Breast epithelium (tissue), 4 donors: ENCODE measurements around the gene NOL6. TPM values are rescaled to one million over a fixed set of nuclear protein-coding genes. Genes with fewer than 3 reads are reported as not detected.
"Not testable (repeated sequence)": the region's sequence is repeated elsewhere in the genome, so short reads cannot be mapped to it uniquely, and the experiment has no call there.

Experiments used
- DNase-seq, 2 donors: peaks; one replicate each; pipeline ENCODE4 v3.0.0-alpha.2; 2019; ENCODE audit warnings: low spot score in 2 of 2
- H3K27ac ChIP-seq, 2 donors: fragments of 200-600 bp; sonication (generic) in 1 of 2; one replicate each; pipeline ENCODE4 v1.5.1; 2016 to 2019; ENCODE audit warnings: mild to moderate bottlenecking in 1 of 2
- H3K27me3 ChIP-seq, 2 donors: fragments of 200-600 bp; sonication (generic) in 1 of 2; one replicate each; pipeline versions ENCODE4 v1.5.1 to v1.6.0; 2017 to 2019; ENCODE audit warnings: control low read depth in 1 of 2, mild to moderate bottlenecking in 1 of 2
- H3K36me3 ChIP-seq: fragments of 200-600 bp; one replicate; pipeline ENCODE4 v1.5.1; 2019
- H3K4me1 ChIP-seq, 2 donors: fragments of 200-600 bp; sonication (generic); one replicate each; pipeline ENCODE4 v1.5.1; 2016 to 2019; ENCODE audit warnings: control low read depth in 1 of 2
- H3K4me3 ChIP-seq, 3 donors: fragments of 200-600 bp; sonication (generic); 1 replicate in 2 of 3; 2 replicates in 1 of 3; pipeline ENCODE4 v1.5.1; 2016 to 2019; ENCODE audit warnings: mild to moderate bottlenecking in 3 of 3, moderate library complexity in 2 of 3
- H3K9me3 ChIP-seq, 2 donors: fragments of 200-600 bp; sonication (generic) in 1 of 2; one replicate each; pipeline ENCODE4 v1.5.1; 2016 to 2019; ENCODE audit warnings: control low read depth in 1 of 2
- POLR2A ChIP-seq: fragments of 450-650 bp; IDR thresholded peaks from one replicate; pipeline ENCODE4 v1.6.1; 2016; ENCODE audit warnings: antibody characterized with exemption, mild to moderate bottlenecking, moderate library complexity
- POLR2AphosphoS5 ChIP-seq, 3 donors: sonication (generic); formaldehyde crosslinking; IDR thresholded peaks; one replicate each; pipeline ENCODE4 v1.6.1; 2017; ENCODE audit warnings: antibody characterized with exemption in 3 of 3
- intact Hi-C: fragments of 100-400 bp; cut with DNase I; formaldehyde crosslinking; loops from one replicate; pipeline ENCODE4 v1.15.1; 2023; ENCODE audit warnings: low total_unique reads
- total RNA-seq, 3 donors: library from RNA; depleted of rRNA; stranded (reverse); fragments of >200 nt; gene quantifications; one replicate each; pipeline ENCODE4 v1.1.0, GENCODE V29; 2016
- TF ChIP-seq, protein P1 (sequence below), 3 donors: fragments of 450-650 bp; IDR thresholded peaks; one replicate each; pipeline ENCODE4 v1.5.1; 2016 to 2017; ENCODE audit warnings: antibody characterized with exemption in 3 of 3, mild to moderate bottlenecking in 3 of 3, moderate library complexity in 3 of 3

NOL6 gene
- total RNA-seq, 3 donors from 2014 or later, result 14.2 to 23.9 (median 22.3) TPM

DNA sequence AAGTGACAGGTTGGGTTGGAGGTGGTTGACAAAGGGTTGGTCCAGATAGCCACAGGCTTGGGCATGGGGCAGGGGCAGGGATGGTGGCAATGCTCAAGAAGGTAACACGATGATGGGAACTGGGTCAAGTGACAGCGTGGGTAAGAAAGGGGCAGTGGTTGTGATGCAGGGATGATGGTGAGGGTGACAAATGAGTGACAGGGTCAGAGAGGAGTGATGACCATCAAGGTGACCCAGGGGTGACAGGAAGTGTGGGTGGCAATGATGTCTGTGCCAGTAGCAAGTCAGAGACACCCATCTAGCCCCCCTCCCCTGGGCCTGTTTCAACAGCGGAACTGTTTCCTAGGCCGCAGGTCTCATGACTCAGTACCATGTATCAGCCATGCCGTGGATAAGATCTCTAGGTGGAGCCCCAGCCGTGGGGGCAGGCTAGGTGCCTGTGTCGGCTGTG, 46.9 kb downstream of the NOL6 start:
- Histone ChIP-seq H3K27me3 (no peaks in the 10 kb centered on the region), H3K36me3 (no peaks in the 10 kb centered on the region), H3K27ac (no peak overlapping the region), H3K4me3 (no peak overlapping the region), H3K9me3 (no peaks in the 10 kb centered on the region), H3K4me1 (peaks cover 0 to 5% of the 10 kb centered on the region in 2 donors)
- intact Hi-C loops, result no loop called here
- no peak for DNase-seq
- TF ChIP-seq POLR2A (no peak), POLR2AphosphoS5 (IDR thresholded peaks at IDR 0.05) (no peak)
- TF ChIP-seq, protein P1, sequence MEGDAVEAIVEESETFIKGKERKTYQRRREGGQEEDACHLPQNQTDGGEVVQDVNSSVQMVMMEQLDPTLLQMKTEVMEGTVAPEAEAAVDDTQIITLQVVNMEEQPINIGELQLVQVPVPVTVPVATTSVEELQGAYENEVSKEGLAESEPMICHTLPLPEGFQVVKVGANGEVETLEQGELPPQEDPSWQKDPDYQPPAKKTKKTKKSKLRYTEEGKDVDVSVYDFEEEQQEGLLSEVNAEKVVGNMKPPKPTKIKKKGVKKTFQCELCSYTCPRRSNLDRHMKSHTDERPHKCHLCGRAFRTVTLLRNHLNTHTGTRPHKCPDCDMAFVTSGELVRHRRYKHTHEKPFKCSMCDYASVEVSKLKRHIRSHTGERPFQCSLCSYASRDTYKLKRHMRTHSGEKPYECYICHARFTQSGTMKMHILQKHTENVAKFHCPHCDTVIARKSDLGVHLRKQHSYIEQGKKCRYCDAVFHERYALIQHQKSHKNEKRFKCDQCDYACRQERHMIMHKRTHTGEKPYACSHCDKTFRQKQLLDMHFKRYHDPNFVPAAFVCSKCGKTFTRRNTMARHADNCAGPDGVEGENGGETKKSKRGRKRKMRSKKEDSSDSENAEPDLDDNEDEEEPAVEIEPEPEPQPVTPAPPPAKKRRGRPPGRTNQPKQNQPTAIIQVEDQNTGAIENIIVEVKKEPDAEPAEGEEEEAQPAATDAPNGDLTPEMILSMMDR (IDR thresholded peaks at IDR 0.05), result no peak

DNA sequence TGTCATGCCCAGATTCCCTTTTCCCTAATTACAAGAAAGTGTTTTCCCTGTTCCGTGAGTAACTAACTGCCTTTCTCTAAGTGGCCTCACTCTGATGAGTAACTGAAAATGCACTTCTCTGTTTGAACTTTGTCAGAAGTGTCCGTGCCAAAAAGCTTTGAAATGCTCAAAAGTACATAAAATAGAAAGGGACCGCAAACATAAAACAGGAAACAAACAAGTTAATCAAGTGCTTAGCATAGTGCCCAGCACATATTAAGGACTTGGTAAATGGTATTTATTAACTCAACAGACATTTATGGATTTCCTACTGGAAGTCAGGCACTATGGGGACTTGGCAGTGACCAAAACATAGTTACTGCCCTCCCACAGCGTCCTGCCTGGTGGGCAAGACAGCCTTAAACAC, 48.6 kb downstream of the NOL6 start:
- Histone ChIP-seq H3K36me3 (no peaks in the 10 kb centered on the region), H3K4me3 (no peak overlapping the region), H3K4me1 (no peaks in the 10 kb centered on the region), H3K9me3 (no peaks in the 10 kb centered on the region), H3K27ac (peak overlapping the region in 1 of 2 donors; percentile 38), H3K27me3 (no peaks in the 10 kb centered on the region)
- intact Hi-C loops, result no loop called here
- DNase-seq, result no peak
- TF ChIP-seq POLR2A (no peak), POLR2AphosphoS5 (IDR thresholded peaks at IDR 0.05) (no peak)
- TF ChIP-seq, protein P1 (IDR thresholded peaks at IDR 0.05), result no peak

DNA sequence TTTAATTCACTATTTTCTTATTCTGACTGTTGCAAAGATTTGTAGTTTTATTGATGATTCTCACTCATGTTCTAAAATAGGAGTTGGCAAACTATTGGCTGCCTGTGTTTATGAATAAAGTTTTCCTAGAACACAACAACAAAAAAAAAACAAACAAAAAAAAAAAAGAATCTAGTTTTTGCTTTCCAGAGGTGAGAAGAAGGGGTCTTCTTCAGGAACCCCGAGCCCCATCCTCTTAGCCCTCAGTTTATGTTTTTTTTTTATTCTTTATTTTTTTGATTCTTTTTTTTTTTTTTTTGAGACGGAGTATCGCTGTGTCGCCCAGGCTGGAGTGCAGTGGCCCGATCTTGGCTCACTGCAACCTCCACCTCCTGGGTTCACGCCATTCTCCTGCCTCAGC, 49.2 kb downstream of the NOL6 start:
- H3K9me3 ChIP-seq, H3K27ac ChIP-seq, intact Hi-C loops, DNase-seq, H3K36me3 ChIP-seq, H3K4me1 ChIP-seq, H3K27me3 ChIP-seq, H3K4me3 ChIP-seq: not testable (repeated sequence)

DNA sequence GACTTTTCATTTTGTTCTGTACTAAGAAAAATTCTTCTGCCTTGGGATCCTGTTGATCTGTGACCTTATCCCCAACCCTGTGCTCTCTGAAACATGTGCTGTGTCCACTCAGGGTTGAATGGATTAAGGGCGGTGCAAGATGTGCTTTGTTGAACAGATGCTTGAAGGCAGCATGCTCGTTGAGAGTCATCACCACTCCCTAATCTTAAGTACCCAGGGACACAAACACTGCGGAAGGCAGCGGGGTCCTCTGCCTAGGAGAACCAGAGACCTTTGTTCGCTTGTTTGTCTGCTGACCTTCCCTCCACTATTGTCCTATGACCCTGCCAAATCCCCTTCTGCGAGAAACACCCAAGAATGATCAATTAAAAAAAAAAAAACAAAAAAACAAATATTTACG, 49.7 kb downstream of the NOL6 start:
- H3K36me3 ChIP-seq, H3K27me3 ChIP-seq, H3K4me3 ChIP-seq, H3K27ac ChIP-seq, DNase-seq, H3K9me3 ChIP-seq, intact Hi-C loops, H3K4me1 ChIP-seq: not testable (repeated sequence)

DNA sequence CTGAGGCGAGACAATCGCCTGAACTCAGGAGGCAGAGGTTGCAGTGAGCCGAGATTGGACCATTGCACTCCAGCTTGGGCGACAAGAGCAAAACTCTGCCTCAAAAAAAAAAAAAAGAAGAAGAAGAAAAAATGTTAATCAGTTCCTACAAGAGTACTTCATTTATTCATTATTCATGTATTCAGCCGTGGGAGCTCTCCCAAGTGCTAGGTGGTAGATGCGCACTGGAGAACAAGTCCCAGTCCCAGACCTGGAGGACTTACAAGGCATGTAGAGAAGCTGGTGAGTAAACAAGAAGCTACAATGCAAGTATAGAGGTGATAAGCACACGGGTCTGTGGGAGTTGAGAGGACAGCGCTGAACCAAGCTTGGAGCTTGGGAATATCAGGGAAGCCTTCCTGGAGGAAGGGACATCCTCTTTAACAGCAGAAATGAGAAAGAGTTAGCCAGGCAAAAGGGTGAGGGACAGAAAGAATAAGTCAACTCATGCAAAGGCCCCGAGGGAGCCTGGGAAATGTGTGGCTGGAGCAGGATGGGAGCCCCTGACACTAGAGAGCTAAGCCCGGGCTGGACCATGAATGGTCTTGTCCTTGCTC, 53.9 kb downstream of the NOL6 start:
- no peaks in the 10 kb centered on the region for H3K27me3 ChIP-seq
- H3K4me3 ChIP-seq, result no peak overlapping the region
- H3K9me3 ChIP-seq, result no peaks in the 10 kb centered on the region
- TF ChIP-seq POLR2A, result no peak
- TF ChIP-seq POLR2AphosphoS5 (IDR thresholded peaks at IDR 0.05), result no peak
- TF ChIP-seq, protein P1 (IDR thresholded peaks at IDR 0.05), result no peak
- peaks cover 0 to 6% of the 10 kb centered on the region in 2 donors for H3K4me1 ChIP-seq
- no peak overlapping the region for H3K27ac ChIP-seq
- no peak for DNase-seq
- intact Hi-C loops, result no loop called here
- H3K36me3 ChIP-seq, result no peaks in the 10 kb centered on the region

DNA sequence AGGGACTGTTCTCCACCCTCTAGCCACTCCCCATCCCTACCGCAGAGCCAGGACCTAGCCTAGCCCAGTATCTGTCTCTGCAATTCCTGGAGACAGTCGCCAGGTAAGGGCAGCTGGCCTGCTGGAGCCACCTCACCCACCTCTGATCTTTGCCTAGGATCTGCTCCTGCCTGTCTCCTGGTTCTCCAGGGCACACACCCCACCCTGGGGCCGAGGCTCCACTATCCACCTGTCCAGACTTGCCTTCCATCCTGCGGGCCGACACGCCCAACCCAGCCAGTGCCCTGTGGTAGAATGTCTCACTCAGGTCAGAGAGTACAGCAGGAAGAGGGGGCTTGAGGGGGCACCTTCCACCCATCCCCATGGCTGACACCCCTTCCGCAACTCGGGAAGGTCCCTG, 55.6 kb downstream of the NOL6 start:
- no peaks in the 10 kb centered on the region for H3K27me3 ChIP-seq
- no peak overlapping the region for H3K4me3 ChIP-seq
- no peaks in the 10 kb centered on the region for H3K9me3 ChIP-seq
- TF ChIP-seq POLR2AphosphoS5 (IDR thresholded peaks at IDR 0.05) (no peak), POLR2A (no peak)
- TF ChIP-seq, protein P1 (IDR thresholded peaks at IDR 0.05), result no peak
- intact Hi-C loops, result no loop called here
- H3K36me3 ChIP-seq, result no peaks in the 10 kb centered on the region
- peaks cover 0 to 6% of the 10 kb centered on the region in 2 donors for H3K4me1 ChIP-seq
- H3K27ac ChIP-seq, result no peak overlapping the region
- DNase-seq, result no peak
